CD4-positive, alpha-beta T cell (primary cell): ENCODE measurements around the gene IGSF5. TPM values are rescaled to one million over a fixed set of nuclear protein-coding genes. Genes with fewer than 3 reads are reported as not detected.
A peak's percentile ranks its signal among the peaks of the same experiment; 100 is the strongest.

Source experiments
- ATAC-seq: fragments of 200-7000 bp; cut with Tn5 transposase; one replicate; pipeline ENCODE4 v1.10.0; 2022; ENCODE audit warnings: mild to moderate bottlenecking; ENCODE audit not compliant: poor library complexity
- CTCF ChIA-PET: fragments of 350-600 bp; sonication (Branson Sonifier 250); formaldehyde crosslinking; loops from one replicate; lab custom pipeline; 2021; ENCODE audit warnings: antibody characterized with exemption, inconsistent platforms; lab: Charles Lee
- POLR2A ChIA-PET: fragments of 350-600 bp; sonication (Branson Sonifier 250); formaldehyde crosslinking; loops from one replicate; lab custom pipeline; 2021; ENCODE audit warnings: antibody characterized with exemption, inconsistent platforms; lab: Charles Lee
- DNase-seq, 14 experiments: peaks; one replicate each; pipeline ENCODE4 v3.0.0-alpha.2; 2013 to 2020; ENCODE audit warnings: mixed read lengths in 2 of 14
- H3K27ac ChIP-seq, 2 donors: one replicate each; pipeline versions ENCODE4 v1.5.1 to v1.7.0; 2013; ENCODE audit warnings: low read length in 2 of 2, low read depth in 1 of 2, mild to moderate bottlenecking in 1 of 2
- H3K27me3 ChIP-seq, 2 experiments: 1 replicate in 1 of 2; 2 replicates in 1 of 2; pipeline versions ENCODE4 v1.6.1 to v1.7.0; 2013; ENCODE audit warnings: low read length in 2 of 2, control low read depth in 1 of 2, mild to moderate bottlenecking in 1 of 2, moderate library complexity in 1 of 2; ENCODE audit not compliant: insufficient read depth in 2 of 2, control insufficient read depth in 1 of 2
- H3K36me3 ChIP-seq: one replicate; pipeline ENCODE4 v1.6.1; 2013; ENCODE audit warnings: low read length, control low read depth; ENCODE audit not compliant: insufficient read depth
- H3K4me1 ChIP-seq: one replicate; pipeline ENCODE4 v1.6.1; 2013; ENCODE audit warnings: low read length, control low read depth; ENCODE audit not compliant: insufficient read depth
- H3K4me3 ChIP-seq: one replicate; pipeline ENCODE4 v1.5.1; 2013; ENCODE audit warnings: mild to moderate bottlenecking, low read length, moderate library complexity
- H3K9me3 ChIP-seq, 2 experiments: 1 replicate in 1 of 2; 2 replicates in 1 of 2; pipeline versions ENCODE4 v1.6.1 to v1.7.0; 2013; ENCODE audit warnings: low read length in 2 of 2, mild to moderate bottlenecking in 2 of 2, control low read depth in 1 of 2, moderate library complexity in 1 of 2; ENCODE audit not compliant: control insufficient read depth in 1 of 2, insufficient read depth in 1 of 2
- H3K27ac Mint-ChIP-seq: one replicate; pipeline ENCODE4 v1.8.0; 2020; ENCODE audit warnings: mixed read lengths
- H3K27me3 Mint-ChIP-seq: one replicate; pipeline ENCODE4 v1.8.0; 2021; ENCODE audit warnings: mixed read lengths
- H3K36me3 Mint-ChIP-seq: one replicate; pipeline ENCODE4 v1.8.0; 2021; ENCODE audit warnings: low read depth, mixed read lengths
- H3K4me1 Mint-ChIP-seq: one replicate; pipeline ENCODE4 v1.8.0; 2021; ENCODE audit warnings: low read depth, mixed read lengths
- H3K4me3 Mint-ChIP-seq: one replicate; pipeline ENCODE4 v1.8.0; 2020; ENCODE audit warnings: mild to moderate bottlenecking, mixed read lengths
- H3K9me3 Mint-ChIP-seq: one replicate; pipeline ENCODE4 v1.8.0; 2020; ENCODE audit warnings: mixed read lengths
- CTCF ChIP-seq: fragments of 200-600 bp; IDR thresholded peaks from one replicate; pipeline ENCODE4 v1.8.0; 2022; ENCODE audit warnings: antibody characterized with exemption, mild to moderate bottlenecking
- intact Hi-C, 2 experiments: fragments of 100-400 bp; cut with DNase I in 1 of 2; cut with micrococcal nuclease in 1 of 2; formaldehyde crosslinking; loops; one replicate each; pipeline versions ENCODE4 v1.15.1 to v1.9.0; 2023 to 2025; cut with DNase I, micrococcal nuclease
- total RNA-seq, 174 experiments: library from RNA in 2 of 174; stranded (reverse) in 2 of 174; gene quantifications; one replicate each; pipeline ENCODE4 v1.2.3 and lab custom pipeline; 2021 to 2026

Gene IGSF5
- total RNA-seq, 2 experiments from 2014 or later = not detected

- Histone ChIP-seq H3K9me3 (peaks cover 0 to 6% of the 10 kb centered on the region in 2 experiments), H3K4me1 (no peaks in the 10 kb centered on the region), H3K27me3 (no peaks in the 10 kb centered on the region), H3K4me3 (no peak overlapping the region), H3K27ac (no peak overlapping the region), H3K36me3 (no peaks in the 10 kb centered on the region)
- Mint-ChIP-seq H3K27me3 (peaks cover 5% of the 10 kb centered on the region), H3K36me3 (no peaks in the 10 kb centered on the region), H3K27ac (no peak overlapping the region), H3K4me1 (no peaks in the 10 kb centered on the region), H3K4me3 (no peak overlapping the region), H3K9me3 (no peaks in the 10 kb centered on the region)
- no peak for DNase-seq
- no peak for TF ChIP-seq CTCF
- ChIA-PET CTCF (no interaction called here), POLR2A (no interaction called here)
- no peak for ATAC-seq
- intact Hi-C loops = no loop called here
Measured at GRCh38 chr21:39713905-39714304, 31.1 kb upstream of the IGSF5 start.

GRCh38 chr21:39714331-39714730 lies 30.7 kb upstream of the IGSF5 start:
- Histone ChIP-seq H3K9me3 (peaks cover 0 to 6% of the 10 kb centered on the region in 2 experiments), H3K27ac (no peak overlapping the region), H3K4me3 (no peak overlapping the region), H3K4me1 (no peaks in the 10 kb centered on the region), H3K36me3 (no peaks in the 10 kb centered on the region), H3K27me3 (peaks cover 0 to 2% of the 10 kb centered on the region in 2 experiments)
- Mint-ChIP-seq H3K27ac (no peak overlapping the region), H3K27me3 (peaks cover 5% of the 10 kb centered on the region), H3K9me3 (no peaks in the 10 kb centered on the region), H3K4me1 (no peaks in the 10 kb centered on the region), H3K36me3 (no peaks in the 10 kb centered on the region), H3K4me3 (no peak overlapping the region)
- DNase-seq (no peak), ATAC-seq (no peak)
- ChIA-PET POLR2A (no interaction called here), CTCF (no interaction called here)
- no peak for TF ChIP-seq CTCF
- intact Hi-C loops = no loop called here

- CTCF ChIA-PET = no interaction called here
- intact Hi-C loops = no loop called here
- peak; percentile 70 for TF ChIP-seq CTCF
- H3K4me3 ChIP-seq = no peak overlapping the region
- no peak overlapping the region for H3K4me3 Mint-ChIP-seq
- H3K36me3 Mint-ChIP-seq = no peaks in the 10 kb centered on the region
- ATAC-seq (no peak), DNase-seq (peak in 9 of 14 experiments; percentile 5 to 45 (median 19))
- POLR2A ChIA-PET = no interaction called here
- no peaks in the 10 kb centered on the region for H3K4me1 ChIP-seq
- peaks cover 10% of the 10 kb centered on the region for H3K27me3 Mint-ChIP-seq
- H3K9me3 ChIP-seq = peaks cover 0 to 4% of the 10 kb centered on the region in 2 experiments
- H3K27me3 ChIP-seq = peaks cover 0 to 2% of the 10 kb centered on the region in 2 experiments
- no peaks in the 10 kb centered on the region for H3K9me3 Mint-ChIP-seq
- no peak overlapping the region for H3K27ac Mint-ChIP-seq
- no peak overlapping the region for H3K27ac ChIP-seq
- H3K4me1 Mint-ChIP-seq = no peaks in the 10 kb centered on the region
- H3K36me3 ChIP-seq = no peaks in the 10 kb centered on the region
Measured at GRCh38 chr21:39715804-39716397, 29.1 kb upstream of the IGSF5 start.
